ENCODE measurements around the gene PSEN1.

PSEN1 gene

GRCh38 chr14:73143617-73144016 lies 7.3 kb downstream of the PSEN1 start:
- H3K9me3 ChIP-seq (ENCODE audit: insufficient read depth, low read depth, low read length) = no peaks in the 10 kb centered on the region
- no CpG with 5 or more reads among the region's 3 CpGs for WGBS (ENCODE audit: extremely low coverage, insufficient coverage, insufficient read length)
- no peak for DNase-seq
- H3K14ac ChIP-seq (ENCODE audit: low read length) = no peak overlapping the region
- H2BK5ac ChIP-seq (ENCODE audit: low read depth, low read length, poor library complexity) = no peak overlapping the region
- no peaks in the 10 kb centered on the region for H3K27me3 ChIP-seq (ENCODE audit: insufficient read depth, low read length)
- H4K8ac ChIP-seq (ENCODE audit: low read depth, low read length) = no peak overlapping the region
- H3K9ac ChIP-seq (ENCODE audit: low read length) = no peak overlapping the region
- H3K4me3 ChIP-seq (ENCODE audit: low read depth, low read length) = no peak overlapping the region
- no peaks in the 10 kb centered on the region for H3K79me1 ChIP-seq (ENCODE audit: low read length)
- H3K4ac ChIP-seq (ENCODE audit: low read depth, low read length) = peak overlapping the region; percentile 15
- H4K12ac ChIP-seq (ENCODE audit: low read depth, low read length) = no peak overlapping the region
- H4K91ac ChIP-seq (ENCODE audit: low read depth, low read length) = no peak overlapping the region
- no peak overlapping the region for H2AK5ac ChIP-seq (ENCODE audit: low read length)
- no peak overlapping the region for H3K27ac ChIP-seq (ENCODE audit: low read depth, low read length)
- H3K4me2 ChIP-seq (ENCODE audit: low read length) = no peak overlapping the region
- no peak overlapping the region for H2BK12ac ChIP-seq (ENCODE audit: low read length)
- H3K4me1 ChIP-seq (ENCODE audit: control insufficient read depth in 1 of 2, insufficient read depth in 2 of 2, low read length in 2 of 2) = no peaks in the 10 kb centered on the region
- H2AFZ ChIP-seq (ENCODE audit: insufficient read depth, low read length, poor library complexity) = no peak overlapping the region
- H3K18ac ChIP-seq (ENCODE audit: low read length) = no peak overlapping the region
- peaks cover 2 to 6% of the 10 kb centered on the region in 2 experiments for H3K36me3 ChIP-seq (ENCODE audit: control insufficient read depth in 1 of 2, insufficient read depth in 2 of 2, low read length in 2 of 2)
- H3K23ac ChIP-seq (ENCODE audit: low read length) = no peak overlapping the region
- peaks cover 1% of the 10 kb centered on the region for H3K79me2 ChIP-seq (ENCODE audit: control insufficient read depth, insufficient read depth, low read length, poor library complexity)
- H2BK120ac ChIP-seq (ENCODE audit: insufficient read depth, low read length, poor library complexity) = no peak overlapping the region

GRCh38 chr14:73145371-73145770 lies 9.1 kb downstream of the PSEN1 start:
- Histone ChIP-seq H3K79me1 (ENCODE audit: low read length) (no peaks in the 10 kb centered on the region), H3K4me3 (ENCODE audit: low read depth, low read length) (no peak overlapping the region), H3K4me2 (ENCODE audit: low read length) (no peak overlapping the region), H3K18ac (ENCODE audit: low read length) (no peak overlapping the region), H3K79me2 (ENCODE audit: control insufficient read depth, insufficient read depth, low read length, poor library complexity) (peaks cover 1% of the 10 kb centered on the region), H3K23ac (ENCODE audit: low read length) (no peak overlapping the region), H3K9ac (ENCODE audit: low read length) (no peak overlapping the region), H2BK12ac (ENCODE audit: low read length) (no peak overlapping the region), H2BK120ac (ENCODE audit: insufficient read depth, low read length, poor library complexity) (no peak overlapping the region), H2BK5ac (ENCODE audit: low read depth, low read length, poor library complexity) (no peak overlapping the region), H3K14ac (ENCODE audit: low read length) (no peak overlapping the region), H3K27me3 (ENCODE audit: insufficient read depth, low read length) (no peaks in the 10 kb centered on the region), H2AFZ (ENCODE audit: insufficient read depth, low read length, poor library complexity) (no peak overlapping the region), H3K27ac (ENCODE audit: low read depth, low read length) (no peak overlapping the region), H3K4ac (ENCODE audit: low read depth, low read length) (no peak overlapping the region), H4K12ac (ENCODE audit: low read depth, low read length) (no peak overlapping the region), H2AK5ac (ENCODE audit: low read length) (no peak overlapping the region), H3K36me3 (ENCODE audit: control insufficient read depth in 1 of 2, insufficient read depth in 2 of 2, low read length in 2 of 2) (peaks cover 2 to 12% of the 10 kb centered on the region in 2 experiments), H4K91ac (ENCODE audit: low read depth, low read length) (no peak overlapping the region), H3K4me1 (ENCODE audit: control insufficient read depth in 1 of 2, insufficient read depth in 2 of 2, low read length in 2 of 2) (no peaks in the 10 kb centered on the region), H3K9me3 (ENCODE audit: insufficient read depth, low read depth, low read length) (no peaks in the 10 kb centered on the region), H4K8ac (ENCODE audit: low read depth, low read length) (no peak overlapping the region)
- DNase-seq = no peak
- no CpG with 5 or more reads among the region's 3 CpGs for WGBS (ENCODE audit: extremely low coverage, insufficient coverage, insufficient read length)

- Histone ChIP-seq H3K4me1 (ENCODE audit: control insufficient read depth in 1 of 2, insufficient read depth in 2 of 2, low read length in 2 of 2) (no peaks in the 10 kb centered on the region), H3K4ac (ENCODE audit: low read depth, low read length) (no peak overlapping the region), H3K36me3 (ENCODE audit: control insufficient read depth in 1 of 2, insufficient read depth in 2 of 2, low read length in 2 of 2) (peaks cover 2 to 14% of the 10 kb centered on the region in 2 experiments), H3K27me3 (ENCODE audit: insufficient read depth, low read length) (no peaks in the 10 kb centered on the region), H2AFZ (ENCODE audit: insufficient read depth, low read length, poor library complexity) (no peak overlapping the region), H4K91ac (ENCODE audit: low read depth, low read length) (no peak overlapping the region), H3K18ac (ENCODE audit: low read length) (no peak overlapping the region), H4K12ac (ENCODE audit: low read depth, low read length) (no peak overlapping the region), H3K4me2 (ENCODE audit: low read length) (no peak overlapping the region), H3K79me2 (ENCODE audit: control insufficient read depth, insufficient read depth, low read length, poor library complexity) (no peaks in the 10 kb centered on the region), H3K9me3 (ENCODE audit: insufficient read depth, low read depth, low read length) (no peaks in the 10 kb centered on the region), H3K9ac (ENCODE audit: low read length) (no peak overlapping the region), H4K8ac (ENCODE audit: low read depth, low read length) (no peak overlapping the region), H2BK12ac (ENCODE audit: low read length) (no peak overlapping the region), H3K14ac (ENCODE audit: low read length) (no peak overlapping the region), H2AK5ac (ENCODE audit: low read length) (no peak overlapping the region), H3K79me1 (ENCODE audit: low read length) (no peaks in the 10 kb centered on the region), H2BK5ac (ENCODE audit: low read depth, low read length, poor library complexity) (no peak overlapping the region), H3K27ac (ENCODE audit: low read depth, low read length) (no peak overlapping the region), H2BK120ac (ENCODE audit: insufficient read depth, low read length, poor library complexity) (no peak overlapping the region), H3K4me3 (ENCODE audit: low read depth, low read length) (no peak overlapping the region), H3K23ac (ENCODE audit: low read length) (no peak overlapping the region)
- WGBS (ENCODE audit: extremely low coverage, insufficient coverage, insufficient read length) = no CpG with 5 or more reads among the region's 3 CpGs
- no peak for DNase-seq
These were observed 9.8 kb downstream of the PSEN1 start for GRCh38 chr14:73146111-73146510.

GRCh38 chr14:73149753-73150152 lies 13.4 kb downstream of the PSEN1 start:
- no peak overlapping the region for H3K4me3 ChIP-seq (ENCODE audit: low read depth, low read length)
- H2BK5ac ChIP-seq (ENCODE audit: low read depth, low read length, poor library complexity) = no peak overlapping the region
- H3K79me1 ChIP-seq (ENCODE audit: low read length) = no peaks in the 10 kb centered on the region
- no peak overlapping the region for H2BK12ac ChIP-seq (ENCODE audit: low read length)
- H4K8ac ChIP-seq (ENCODE audit: low read depth, low read length) = no peak overlapping the region
- H3K79me2 ChIP-seq (ENCODE audit: control insufficient read depth, insufficient read depth, low read length, poor library complexity) = no peaks in the 10 kb centered on the region
- WGBS (ENCODE audit: extremely low coverage, insufficient coverage, insufficient read length) = no CpG with 5 or more reads among the region's 2 CpGs
- H3K18ac ChIP-seq (ENCODE audit: low read length) = no peak overlapping the region
- H2AFZ ChIP-seq (ENCODE audit: insufficient read depth, low read length, poor library complexity) = no peak overlapping the region
- H3K36me3 ChIP-seq (ENCODE audit: control insufficient read depth in 1 of 2, insufficient read depth in 2 of 2, low read length in 2 of 2) = peaks cover 12 to 18% of the 10 kb centered on the region in 2 experiments
- no peak overlapping the region for H3K4ac ChIP-seq (ENCODE audit: low read depth, low read length)
- no peak overlapping the region for H4K12ac ChIP-seq (ENCODE audit: low read depth, low read length)
- no peak overlapping the region for H3K4me2 ChIP-seq (ENCODE audit: low read length)
- no peak overlapping the region for H2AK5ac ChIP-seq (ENCODE audit: low read length)
- no peaks in the 10 kb centered on the region for H3K9me3 ChIP-seq (ENCODE audit: insufficient read depth, low read depth, low read length)
- H3K23ac ChIP-seq (ENCODE audit: low read length) = no peak overlapping the region
- H4K91ac ChIP-seq (ENCODE audit: low read depth, low read length) = no peak overlapping the region
- H3K27ac ChIP-seq (ENCODE audit: low read depth, low read length) = no peak overlapping the region
- H2BK120ac ChIP-seq (ENCODE audit: insufficient read depth, low read length, poor library complexity) = no peak overlapping the region
- H3K27me3 ChIP-seq (ENCODE audit: insufficient read depth, low read length) = no peaks in the 10 kb centered on the region
- no peak overlapping the region for H3K9ac ChIP-seq (ENCODE audit: low read length)
- no peak overlapping the region for H3K14ac ChIP-seq (ENCODE audit: low read length)
- peak in 1 of 2 donors; percentile 18 for DNase-seq
- H3K4me1 ChIP-seq (ENCODE audit: control insufficient read depth in 1 of 2, insufficient read depth in 2 of 2, low read length in 2 of 2) = no peaks in the 10 kb centered on the region

Measured in trophoblast cell (in vitro differentiated cells and primary cell).